K562 (cell line): ENCODE data around the gene GPATCH2L. TPM values are rescaled to one million over a fixed set of nuclear protein-coding genes. Genes with fewer than 3 reads are reported as not detected.

ENCODE experiments used
- CEBPB ChIP-seq: fragments of 450-650 bp; IDR thresholded peaks from 2 replicates; pipeline ENCODE4 v1.6.1; 2016; ENCODE audit warnings: missing genetic modification characterization, missing compliant biosample characterization
- KAT8 ChIP-seq: fragments of 450-650 bp; IDR thresholded peaks from 2 replicates; pipeline ENCODE4 v1.6.1; 2016; ENCODE audit warnings: low read depth, mild to moderate bottlenecking
- MBD1 ChIP-seq: fragments of 250-450 bp; sonication (Bioruptor Pico); IDR thresholded peaks from 2 replicates; pipeline ENCODE4 v1.8.0; 2022; ENCODE audit warnings: inconsistent platforms
- MGA ChIP-seq: fragments of 450-650 bp; IDR thresholded peaks from 2 replicates; pipeline ENCODE4 v1.6.1; 2016; ENCODE audit warnings: mild to moderate bottlenecking, moderate library complexity
- SMARCA5 ChIP-seq: fragments of 450-650 bp; IDR thresholded peaks from 2 replicates; pipeline ENCODE4 v1.6.1; 2016
- VEZF1 ChIP-seq: fragments of 200-800 bp; sonication (Bioruptor generic); IDR thresholded peaks from 2 replicates; pipeline ENCODE4 v1.6.1; 2017; ENCODE audit warnings: missing genetic modification characterization, missing compliant biosample characterization
- ZBED1 ChIP-seq: IDR thresholded peaks from 2 replicates; pipeline ENCODE4 v1.6.1; 2014
- ZBTB1 ChIP-seq: sonication (generic); formaldehyde crosslinking; IDR thresholded peaks from 2 replicates; pipeline ENCODE4 v1.8.1; 2023; ENCODE audit warnings: missing genetic modification reagents, low read depth, mild to moderate bottlenecking, borderline replicate concordance
- ZNF184 ChIP-seq: sonication (generic); formaldehyde crosslinking; IDR thresholded peaks from 2 replicates; pipeline ENCODE4 v1.5.0; 2020; ENCODE audit warnings: missing genetic modification reagents
- ZNF263 ChIP-seq: sonication (generic); formaldehyde crosslinking; IDR thresholded peaks from 2 replicates; pipeline ENCODE4 v1.8.0; 2022; ENCODE audit warnings: mild to moderate bottlenecking, missing genetic modification reagents, borderline replicate concordance
- polyA plus RNA-seq, 8 experiments: library from polyadenylated mRNA; depleted of rRNA in 4 of 8; stranded (reverse) in 5 of 8; unstranded in 3 of 8; fragments of >200 nt; fragmentation: Nextera tagmentation in 2 of 8; fragmentation: Illumina TruSeq in 1 of 8; extraction: Ambion mirVana in 2 of 8; extraction: Trizol in 1 of 8; gene quantifications; 2 replicates each; pipeline versions ENCODE4 v1.2.1 to v1.2.3, GENCODE V29; 2011 to 2014; ENCODE audit warnings: inconsistent platforms in 1 of 8, missing spikeins in 1 of 8
- total RNA-seq, 7 experiments: library from RNA; depleted of rRNA in 6 of 7; stranded (reverse); fragments of >200 nt in 6 of 7; fragmentation: Illumina TruSeq in 2 of 7; extraction: Trizol in 2 of 7; gene quantifications; 2 replicates each; pipeline versions ENCODE4 v1.2.1 to v1.2.3, GENCODE V29; 2011 to 2021; ENCODE audit warnings: low replicate concordance in 1 of 7
- TF ChIP-seq, protein P1 (sequence below): sonication (generic); formaldehyde crosslinking; IDR thresholded peaks from 2 replicates; pipeline ENCODE4 v1.8.0; 2023; ENCODE audit warnings: mild to moderate bottlenecking, missing genetic modification reagents
- TF ChIP-seq, protein P2 (sequence below): sonication (generic); IDR thresholded peaks from 2 replicates; pipeline ENCODE4 v1.6.1; 2016

Gene GPATCH2L
- total and polyA plus RNA-seq, 9 of the 15 experiments (the other 6 are each of a cell fraction or from before 2014, with no cell fraction given): 13.1 to 39.6 (median 20.0) TPM

DNA sequence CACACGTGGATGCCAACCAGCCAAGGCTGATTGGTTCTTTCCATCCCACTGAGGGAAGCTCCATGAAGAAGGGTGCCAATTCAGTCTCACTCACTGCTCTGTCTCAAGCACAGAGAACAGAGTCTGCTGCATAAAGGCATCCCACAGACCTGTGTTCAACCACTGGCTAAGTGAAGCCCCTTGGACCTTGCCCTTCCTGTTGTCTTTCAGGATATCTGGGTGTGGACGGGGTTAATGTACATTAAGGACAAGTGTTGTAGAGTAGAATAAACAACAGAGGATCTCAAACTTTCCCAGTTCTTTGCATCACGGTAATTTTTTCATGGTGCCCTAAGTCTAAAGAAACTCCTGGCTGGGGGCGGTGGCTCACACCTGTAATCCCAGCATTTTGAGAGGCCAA, 33.1 kb upstream of the GPATCH2L start (continued):
- no peak for TF ChIP-seq MGA
- TF ChIP-seq ZNF263: no peak
- TF ChIP-seq ZBTB1: no peak
- no peak for TF ChIP-seq MBD1 (CRISPR knock-in tag)
- no peak for TF ChIP-seq CEBPB (tag)
- TF ChIP-seq, protein P1, sequence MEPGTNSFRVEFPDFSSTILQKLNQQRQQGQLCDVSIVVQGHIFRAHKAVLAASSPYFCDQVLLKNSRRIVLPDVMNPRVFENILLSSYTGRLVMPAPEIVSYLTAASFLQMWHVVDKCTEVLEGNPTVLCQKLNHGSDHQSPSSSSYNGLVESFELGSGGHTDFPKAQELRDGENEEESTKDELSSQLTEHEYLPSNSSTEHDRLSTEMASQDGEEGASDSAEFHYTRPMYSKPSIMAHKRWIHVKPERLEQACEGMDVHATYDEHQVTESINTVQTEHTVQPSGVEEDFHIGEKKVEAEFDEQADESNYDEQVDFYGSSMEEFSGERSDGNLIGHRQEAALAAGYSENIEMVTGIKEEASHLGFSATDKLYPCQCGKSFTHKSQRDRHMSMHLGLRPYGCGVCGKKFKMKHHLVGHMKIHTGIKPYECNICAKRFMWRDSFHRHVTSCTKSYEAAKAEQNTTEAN: no peak
- TF ChIP-seq ZBED1: no peak
- TF ChIP-seq VEZF1 (CRISPR knock-in tag): no peak
- TF ChIP-seq ZNF184 (CRISPR knock-in tag): no peak
- TF ChIP-seq SMARCA5: no peak
- no peak for TF ChIP-seq KAT8
- TF ChIP-seq, protein P2, sequence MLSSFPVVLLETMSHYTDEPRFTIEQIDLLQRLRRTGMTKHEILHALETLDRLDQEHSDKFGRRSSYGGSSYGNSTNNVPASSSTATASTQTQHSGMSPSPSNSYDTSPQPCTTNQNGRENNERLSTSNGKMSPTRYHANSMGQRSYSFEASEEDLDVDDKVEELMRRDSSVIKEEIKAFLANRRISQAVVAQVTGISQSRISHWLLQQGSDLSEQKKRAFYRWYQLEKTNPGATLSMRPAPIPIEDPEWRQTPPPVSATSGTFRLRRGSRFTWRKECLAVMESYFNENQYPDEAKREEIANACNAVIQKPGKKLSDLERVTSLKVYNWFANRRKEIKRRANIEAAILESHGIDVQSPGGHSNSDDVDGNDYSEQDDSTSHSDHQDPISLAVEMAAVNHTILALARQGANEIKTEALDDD: no peak
- TF ChIP-seq, all 486 proteins: peak for 0
